ENCODE measurements around the gene PNKD.

The PNKD gene

GRCh38 chr2:218320704-218321336, 50.5 kb downstream of the PNKD start:
- DNase-seq: no peak

GRCh38 chr2:218322768-218323525, 52.6 kb downstream of the PNKD start:
- no peak for DNase-seq

GRCh38 chr2:218323526-218324472, 53.5 kb downstream of the PNKD start:
- no peak for DNase-seq

- DNase-seq: no peak
These were observed 55.3 kb downstream of the PNKD start for GRCh38 chr2:218325566-218326160.

- no peak for DNase-seq
These were observed 56.0 kb downstream of the PNKD start for GRCh38 chr2:218326315-218326714.

GRCh38 chr2:218327451-218328210, 57.3 kb downstream of the PNKD start:
- no peak for DNase-seq

- DNase-seq: no peak
These were observed 58.0 kb downstream of the PNKD start for GRCh38 chr2:218328294-218328693.

- no peak for DNase-seq
These were observed 58.9 kb downstream of the PNKD start for GRCh38 chr2:218329027-218329825.

GRCh38 chr2:218329826-218330593, 59.7 kb downstream of the PNKD start:
- DNase-seq: no peak

- DNase-seq: no peak
These were observed 61.4 kb downstream of the PNKD start for GRCh38 chr2:218331745-218332144.

- no peak for DNase-seq
These were observed 62.0 kb downstream of the PNKD start for GRCh38 chr2:218332288-218332687.

GRCh38 chr2:218332920-218333645, 62.8 kb downstream of the PNKD start:
- no peak for DNase-seq

GRCh38 chr2:218334531-218334930, 64.2 kb downstream of the PNKD start:
- no peak for DNase-seq

- no peak for DNase-seq
These were observed 70.3 kb downstream of the PNKD start for GRCh38 chr2:218340656-218341055.

GRCh38 chr2:218341381-218341780, 71.1 kb downstream of the PNKD start:
- no peak for DNase-seq

- DNase-seq: no peak
These were observed 72.5 kb downstream of the PNKD start for GRCh38 chr2:218342837-218343236.

GRCh38 chr2:218343591-218343990, 73.3 kb downstream of the PNKD start:
- DNase-seq: no peak

GRCh38 chr2:218344090-218344754, 73.9 kb downstream of the PNKD start:
- no peak for DNase-seq

GRCh38 chr2:218344755-218345417, 74.6 kb downstream of the PNKD start:
- DNase-seq: no peak

All from cerebellar nuclear complex (tissue), 1 donor.